Ishikawa (cell line): ENCODE data around the gene AGAP1.

Experiments
- CEBPB ChIP-seq: IDR thresholded peaks from 2 replicates; pipeline ENCODE4 v1.6.1; 2012
- CREB1 ChIP-seq: IDR thresholded peaks from 2 replicates; pipeline ENCODE4 v1.6.1; 2012; ENCODE audit warnings: low read depth
- EGR1 ChIP-seq: IDR thresholded peaks from 2 replicates; pipeline ENCODE4 v1.6.1; 2012
- EP300 ChIP-seq: IDR thresholded peaks from 2 replicates; pipeline ENCODE4 v1.6.1; 2012; ENCODE audit warnings: borderline replicate concordance
- FOXM1 ChIP-seq: IDR thresholded peaks from 2 replicates; pipeline ENCODE4 v1.6.1; 2012; ENCODE audit warnings: low read depth, borderline replicate concordance
- MAX ChIP-seq: IDR thresholded peaks from 2 replicates; pipeline ENCODE4 v1.6.1; 2012
- NFIC ChIP-seq: IDR thresholded peaks from 2 replicates; pipeline ENCODE4 v1.6.1; 2012
- RAD21 ChIP-seq: IDR thresholded peaks from 2 replicates; pipeline ENCODE4 v1.6.1; 2012; ENCODE audit warnings: low read depth
- REST ChIP-seq: IDR thresholded peaks from 2 replicates; pipeline ENCODE4 v1.6.1; 2012; ENCODE audit warnings: low read depth, mild to moderate bottlenecking
- TAF1 ChIP-seq: IDR thresholded peaks from 2 replicates; pipeline ENCODE4 v1.6.1; 2012; ENCODE audit warnings: low read depth, mild to moderate bottlenecking
- TCF12 ChIP-seq: IDR thresholded peaks from 2 replicates; pipeline ENCODE4 v1.6.1; 2012; ENCODE audit warnings: low read depth
- TEAD4 ChIP-seq: IDR thresholded peaks from 2 replicates; pipeline ENCODE4 v1.6.1; 2012
- YY1 ChIP-seq: IDR thresholded peaks from 2 replicates; pipeline ENCODE4 v1.6.1; 2012; ENCODE audit warnings: low read depth
- ZBTB7A ChIP-seq: IDR thresholded peaks from 2 replicates; pipeline ENCODE4 v1.6.1; 2012; ENCODE audit warnings: low read depth
- TF ChIP-seq, protein P1 (sequence below): IDR thresholded peaks from 2 replicates; pipeline ENCODE4 v1.6.1; 2012

The AGAP1 gene

DNA sequence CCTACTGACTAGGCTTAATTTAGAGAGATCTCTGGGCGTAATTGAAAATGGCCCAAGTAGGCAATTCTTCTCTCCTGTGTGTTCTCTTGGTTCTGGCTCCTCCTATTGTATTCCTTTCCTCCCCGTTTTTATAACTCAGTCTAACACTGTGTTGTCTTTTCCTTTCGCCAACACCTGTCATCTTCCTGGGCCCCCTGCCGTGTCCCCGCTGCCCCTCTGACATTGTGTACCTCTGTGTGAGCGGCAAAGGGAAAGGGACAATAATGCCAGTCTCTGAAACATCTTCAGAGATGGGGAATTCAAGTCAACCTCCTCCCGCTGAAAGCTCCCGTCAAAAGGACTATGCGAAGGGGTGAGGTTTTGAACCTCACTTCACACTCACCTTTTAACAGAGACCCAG is 463.4 kb downstream of the AGAP1 start:
- TF ChIP-seq YY1 (no peak), CREB1 (no peak), TAF1 (no peak), EGR1 (no peak), CEBPB (no peak), ZBTB7A (no peak), MAX (no peak), TCF12 (no peak), NFIC (no peak), REST (no peak), RAD21 (no peak), EP300 (no peak), TEAD4 (no peak), FOXM1 (no peak)
- TF ChIP-seq, protein P1, sequence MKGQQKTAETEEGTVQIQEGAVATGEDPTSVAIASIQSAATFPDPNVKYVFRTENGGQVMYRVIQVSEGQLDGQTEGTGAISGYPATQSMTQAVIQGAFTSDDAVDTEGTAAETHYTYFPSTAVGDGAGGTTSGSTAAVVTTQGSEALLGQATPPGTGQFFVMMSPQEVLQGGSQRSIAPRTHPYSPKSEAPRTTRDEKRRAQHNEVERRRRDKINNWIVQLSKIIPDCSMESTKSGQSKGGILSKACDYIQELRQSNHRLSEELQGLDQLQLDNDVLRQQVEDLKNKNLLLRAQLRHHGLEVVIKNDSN, result no peak

DNA sequence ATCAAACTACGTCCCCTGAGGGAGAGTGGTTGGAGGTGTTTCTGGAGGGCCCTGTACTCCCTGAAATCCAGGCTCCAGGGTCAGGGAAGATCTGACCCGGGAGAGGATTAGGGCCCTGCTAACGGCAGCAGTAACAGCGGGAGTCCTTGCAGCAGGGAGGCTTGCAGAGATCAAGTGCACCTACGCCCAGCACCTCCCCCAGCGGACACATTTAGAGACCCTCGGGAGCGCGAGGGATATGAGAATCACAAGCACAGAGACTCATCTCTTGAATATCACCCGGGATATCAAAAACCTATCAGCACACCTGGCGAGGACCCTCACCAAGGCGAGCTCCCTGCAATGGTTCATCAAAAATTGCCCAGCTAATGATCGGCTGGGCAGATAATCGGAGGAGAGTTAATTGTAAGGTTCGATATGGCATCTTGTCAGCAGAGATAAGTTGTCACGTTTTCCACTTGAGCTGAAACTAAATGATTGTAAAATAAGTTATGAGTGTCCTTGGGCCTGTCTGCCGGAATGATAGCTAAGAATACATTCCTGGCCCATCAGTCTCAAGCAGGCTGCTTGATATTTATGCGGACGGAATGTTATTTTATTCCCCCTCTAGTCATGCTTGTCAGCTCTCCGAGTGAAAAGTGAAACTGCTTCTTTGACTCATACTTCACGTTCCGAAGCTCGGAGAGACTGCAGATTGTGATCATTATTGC is 464.5 kb downstream of the AGAP1 start:
- TF ChIP-seq TEAD4, result no peak

- TF ChIP-seq REST, result no peak
- TF ChIP-seq ZBTB7A, result no peak
- no peak for TF ChIP-seq NFIC
- TF ChIP-seq FOXM1, result no peak
- no peak for TF ChIP-seq EP300
- TF ChIP-seq YY1, result no peak
- TF ChIP-seq MAX, result no peak
- no peak for TF ChIP-seq TAF1
- TF ChIP-seq TEAD4, result no peak
- no peak for TF ChIP-seq CEBPB
Measured at GRCh38 chr2:235958931-235959410, 465.1 kb downstream of the AGAP1 start.

- TF ChIP-seq CREB1 (no peak), EP300 (no peak), EGR1 (no peak), TAF1 (no peak)
Measured at GRCh38 chr2:235960011-235960715, 466.3 kb downstream of the AGAP1 start.

DNA sequence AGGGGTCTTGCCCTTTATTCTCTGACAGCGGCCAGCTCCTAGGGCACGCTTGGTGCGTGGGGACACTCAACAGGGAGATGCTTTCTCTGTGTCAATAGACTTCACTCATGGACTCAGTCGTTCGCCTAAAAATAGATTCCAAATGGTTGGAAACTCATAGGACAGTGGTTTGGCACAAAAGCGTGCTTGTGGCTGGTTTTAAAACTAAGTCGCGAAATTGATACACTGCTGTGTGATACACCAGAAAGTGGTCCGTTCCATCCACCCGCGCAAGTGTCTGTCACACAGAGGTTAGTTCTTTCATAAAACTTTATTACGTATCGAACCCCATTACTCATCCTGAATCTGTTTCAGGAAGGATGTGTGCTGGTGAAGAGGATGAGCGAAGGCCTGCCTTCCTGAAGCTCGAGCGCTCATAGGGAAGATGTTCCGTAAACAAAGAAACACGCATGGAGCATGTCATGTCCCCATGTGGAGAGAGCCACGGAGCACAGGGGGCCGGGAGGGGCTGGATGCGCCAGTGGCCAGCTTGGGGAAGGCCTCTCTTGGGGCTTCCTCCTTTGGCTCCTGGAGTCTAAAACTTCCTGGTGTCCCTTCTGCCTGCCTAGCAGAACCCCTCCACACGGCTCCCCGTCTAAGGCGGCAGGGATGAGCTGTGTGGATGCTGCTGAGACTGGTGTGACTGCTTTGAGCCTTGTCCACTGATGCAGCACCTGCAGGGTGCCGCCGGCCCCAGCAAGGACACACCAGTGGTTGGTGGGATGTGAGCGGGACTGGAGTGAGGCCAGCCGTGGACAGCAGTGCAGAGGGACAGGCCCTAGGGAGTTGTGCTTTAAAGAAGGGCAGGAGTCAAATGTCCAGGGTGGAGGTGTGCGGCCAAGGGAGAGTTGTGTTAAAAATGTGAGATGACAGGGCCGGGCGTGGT is 467.1 kb downstream of the AGAP1 start:
- TF ChIP-seq CEBPB (no peak), NFIC (no peak), YY1 (no peak), MAX (no peak), CREB1 (no peak), TCF12 (no peak), TAF1 (no peak), RAD21 (no peak), EGR1 (no peak), REST (no peak), ZBTB7A (no peak), EP300 (no peak), TEAD4 (no peak), FOXM1 (no peak)
- TF ChIP-seq, protein P1, result no peak
